ENCODE measurements around the gene EPHA3.

Gene EPHA3

DNA sequence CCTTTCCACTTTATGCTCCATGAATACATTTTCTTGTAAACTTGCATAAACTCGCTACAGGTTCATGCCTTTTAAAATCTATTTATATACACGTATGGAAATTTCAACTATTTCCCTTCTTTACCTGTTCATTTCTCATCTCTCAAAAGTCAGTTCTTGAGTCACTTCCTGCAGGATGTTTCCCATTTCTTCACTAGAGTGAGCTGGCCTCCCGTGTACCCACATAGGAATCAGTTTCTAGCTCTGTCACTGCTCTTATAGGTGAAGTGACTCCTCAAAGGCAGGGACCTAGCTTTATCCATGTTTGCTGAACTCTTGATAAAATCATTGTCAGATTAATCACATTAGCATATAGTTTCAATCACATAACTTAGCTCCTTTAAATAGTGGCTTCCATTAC lies 259.7 kb downstream of the EPHA3 start:
- DNase-seq: no peak

DNA sequence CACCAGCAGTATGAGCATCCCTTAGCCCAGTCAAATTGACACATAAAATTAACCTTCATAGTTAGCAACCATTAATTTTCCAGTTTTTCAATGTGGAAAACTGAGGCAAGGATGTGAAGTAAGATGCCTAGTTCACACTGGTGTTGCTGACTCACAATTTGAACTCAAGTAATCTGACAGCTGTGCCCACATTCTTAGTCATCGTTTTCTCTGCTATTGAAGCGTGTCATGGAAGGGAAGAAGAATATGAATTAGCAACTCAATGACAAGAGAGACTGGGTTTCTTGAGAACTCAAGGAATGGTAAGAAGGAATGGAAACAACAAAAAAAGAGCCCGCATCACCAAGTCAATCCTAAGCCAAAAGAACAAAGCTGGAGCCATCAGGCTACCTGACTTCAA lies 261.4 kb downstream of the EPHA3 start:
- DNase-seq: no peak

DNA sequence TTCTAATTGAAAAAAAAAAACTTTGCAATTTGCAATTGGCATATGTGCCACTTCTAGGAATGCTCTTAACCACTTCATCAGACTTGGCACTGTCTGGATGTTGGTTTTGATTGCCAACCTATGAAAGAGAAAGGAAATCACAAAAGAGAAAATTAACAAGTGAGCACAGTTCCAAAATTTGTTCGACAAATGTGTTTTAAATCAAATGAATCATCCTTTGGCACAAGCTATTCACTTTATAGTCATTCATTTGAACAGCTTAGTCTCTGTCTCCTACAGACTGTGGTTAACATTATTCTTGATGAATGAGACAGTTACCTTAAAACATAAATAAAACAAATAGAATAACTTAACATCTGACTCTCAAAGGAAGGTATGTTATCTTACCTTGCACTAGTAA lies 265.0 kb downstream of the EPHA3 start:
- DNase-seq: no peak

DNA sequence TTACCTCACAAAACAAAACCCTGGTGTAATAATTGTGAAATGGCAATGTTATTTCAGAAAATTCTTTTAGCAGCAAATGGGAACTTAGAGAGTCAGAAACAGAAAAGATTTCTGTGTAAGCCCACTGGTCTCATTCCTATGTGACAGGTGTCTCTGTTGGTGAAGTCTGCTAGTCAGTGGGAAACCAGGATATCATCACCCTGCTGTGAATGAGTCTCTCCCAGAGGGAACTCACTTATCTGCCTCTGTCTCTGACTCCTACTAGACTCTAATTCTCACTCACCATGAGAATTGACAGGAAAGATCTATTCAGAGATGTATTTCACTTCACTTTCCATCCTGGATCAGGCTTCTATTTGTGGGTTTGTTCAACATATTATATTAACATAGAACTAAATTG lies 266.0 kb downstream of the EPHA3 start:
- DNase-seq: no peak

DNA sequence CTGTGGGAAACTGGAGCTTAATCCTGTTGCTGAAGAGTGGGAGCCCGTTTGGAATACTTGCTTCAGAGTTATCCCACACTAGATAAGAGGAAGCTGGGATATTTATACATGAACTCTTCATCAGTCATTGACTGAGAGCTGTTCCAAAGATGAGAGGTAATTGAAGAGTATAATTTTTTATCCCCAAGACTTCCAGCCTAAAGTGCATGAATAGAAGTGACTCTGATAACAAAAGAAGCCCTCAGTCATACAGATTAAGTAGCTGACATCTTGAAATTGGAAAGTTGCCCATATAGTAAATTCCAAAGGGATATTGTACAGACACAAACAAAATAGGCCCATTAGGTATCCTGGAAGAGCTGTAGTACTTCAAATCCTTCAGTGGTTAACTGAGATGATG lies 268.0 kb downstream of the EPHA3 start:
- DNase-seq: no peak

DNA sequence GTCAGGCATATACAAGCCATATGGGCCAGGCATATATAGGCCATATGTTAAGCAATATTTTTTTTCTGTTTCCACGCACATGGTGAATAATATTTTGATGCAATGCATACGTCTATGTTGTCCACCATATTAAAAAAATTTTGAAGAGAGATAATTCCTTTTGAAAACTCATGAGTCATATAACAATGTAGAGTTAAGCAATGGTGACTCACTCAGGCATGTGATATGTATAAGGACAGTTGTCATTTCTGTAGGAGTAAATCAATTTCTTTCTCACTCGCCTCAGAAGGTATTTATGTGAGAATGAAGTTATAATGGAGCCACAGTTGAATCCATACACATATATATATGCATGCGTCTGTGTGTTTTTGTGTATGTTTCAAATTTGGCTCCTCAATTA lies 272.6 kb downstream of the EPHA3 start:
- no peak for DNase-seq

DNA sequence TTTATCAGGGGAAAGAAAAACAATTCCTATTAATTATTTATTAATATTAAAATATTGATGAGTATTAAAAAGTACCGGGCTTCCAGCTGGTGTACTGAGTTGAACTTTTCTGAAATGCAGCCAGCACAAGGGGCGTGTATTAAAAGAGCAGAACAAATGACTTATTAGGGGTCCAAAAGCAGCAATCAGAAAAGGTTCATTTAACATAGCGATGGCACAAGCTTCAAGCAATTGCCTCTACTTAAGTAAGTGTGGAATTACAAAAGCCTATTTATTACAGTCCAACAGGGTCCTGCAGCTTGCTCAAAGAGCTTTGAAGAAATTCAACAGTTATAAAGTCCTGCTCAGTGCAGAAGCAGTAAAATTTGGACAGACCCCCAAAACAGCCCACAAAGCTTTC lies 285.6 kb downstream of the EPHA3 start:
- DNase-seq: no peak

DNA sequence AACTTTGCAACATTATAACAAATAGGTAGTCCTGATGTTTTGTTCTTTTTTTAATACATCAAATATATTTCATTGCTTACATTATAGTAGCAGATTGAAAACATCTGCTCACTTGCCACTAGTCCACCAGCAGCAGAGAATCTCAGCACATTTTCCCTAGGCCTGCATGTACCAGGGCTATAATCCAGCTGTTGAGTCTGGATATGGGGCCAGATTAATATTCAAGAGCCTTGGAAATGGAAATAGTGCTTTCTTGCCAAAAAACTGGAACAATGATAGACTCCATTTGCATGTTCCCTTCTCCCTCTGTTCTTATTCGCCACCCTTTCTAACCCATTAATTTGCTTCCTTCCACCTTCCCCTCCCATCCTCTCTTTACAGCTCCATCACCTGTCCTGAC lies 288.0 kb downstream of the EPHA3 start:
- no peak for DNase-seq

DNA sequence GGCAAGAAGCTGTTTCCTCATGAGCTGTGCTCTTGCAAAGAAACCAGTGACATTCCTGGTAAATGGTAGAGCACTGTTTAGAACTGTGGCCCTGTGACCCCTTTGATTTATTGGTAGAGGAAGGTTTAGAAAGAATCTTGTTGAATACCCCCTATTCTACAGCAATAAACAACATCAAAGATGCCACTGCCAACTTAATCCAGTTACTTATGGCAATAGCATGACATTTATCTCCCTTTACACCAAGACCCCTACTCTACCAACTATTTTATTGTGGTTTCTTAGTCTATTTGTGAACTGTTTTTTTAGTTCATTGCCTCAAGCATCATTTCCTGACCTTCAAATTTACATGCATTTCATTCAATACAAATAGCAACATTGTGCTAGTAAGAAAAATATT lies 288.6 kb downstream of the EPHA3 start:
- no peak for DNase-seq

DNA sequence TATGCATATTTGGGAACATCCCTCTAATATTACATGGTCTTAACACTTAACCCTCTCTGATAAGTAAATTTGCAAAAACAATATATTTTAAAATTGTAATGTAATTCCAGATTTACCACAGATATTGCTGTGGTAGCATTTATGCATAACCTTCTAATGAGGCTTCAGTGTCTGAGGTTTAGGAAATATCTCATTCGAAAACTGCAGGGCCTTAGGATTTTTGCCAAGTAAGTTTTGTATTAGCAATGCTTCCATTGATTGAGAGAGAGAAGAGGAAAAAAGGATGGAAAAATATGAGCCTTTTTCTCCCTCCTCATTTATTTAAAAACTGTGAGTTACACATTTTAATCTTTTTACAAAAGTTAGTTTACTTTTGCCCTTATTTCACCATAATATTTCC lies 294.6 kb downstream of the EPHA3 start:
- DNase-seq: no peak

DNA sequence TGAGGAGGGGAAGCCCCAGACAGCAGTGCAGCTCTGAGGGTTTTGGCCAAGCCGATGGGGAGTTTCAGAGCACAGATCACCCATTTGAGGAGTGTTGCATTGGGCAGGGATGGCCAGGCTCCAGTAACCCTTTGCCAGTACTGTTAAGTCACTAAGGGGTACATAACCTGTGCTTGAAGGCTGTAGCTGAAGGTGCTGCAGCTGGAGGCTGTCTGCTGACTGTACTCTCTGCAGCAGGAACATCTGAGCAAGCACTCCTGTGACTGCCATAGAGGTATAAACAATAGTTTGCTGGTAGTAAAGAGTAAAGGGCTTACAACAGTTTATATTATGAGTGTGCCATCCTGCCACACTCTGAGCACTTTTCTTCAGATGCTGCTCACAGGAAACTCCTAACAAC lies 297.8 kb downstream of the EPHA3 start:
- no peak for DNase-seq

DNA sequence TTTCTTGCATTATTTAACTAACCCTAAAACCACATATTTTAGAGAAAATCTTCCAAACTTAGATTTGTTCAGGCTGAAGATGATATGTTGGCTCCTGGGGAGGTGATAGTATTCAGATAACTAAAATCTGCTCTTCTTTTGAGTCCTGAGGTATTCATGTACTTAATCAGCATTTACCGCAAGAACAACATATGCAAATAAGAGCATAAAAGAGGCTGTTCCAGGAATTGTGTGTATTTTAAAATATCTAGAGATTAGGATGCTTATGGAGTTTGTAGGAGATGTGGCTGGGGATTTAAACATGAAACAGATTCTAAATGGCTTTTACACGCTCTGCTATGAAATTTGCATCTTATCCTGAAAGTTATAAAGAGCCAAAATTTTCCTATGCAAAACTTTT lies 298.2 kb downstream of the EPHA3 start:
- no peak for DNase-seq

DNA sequence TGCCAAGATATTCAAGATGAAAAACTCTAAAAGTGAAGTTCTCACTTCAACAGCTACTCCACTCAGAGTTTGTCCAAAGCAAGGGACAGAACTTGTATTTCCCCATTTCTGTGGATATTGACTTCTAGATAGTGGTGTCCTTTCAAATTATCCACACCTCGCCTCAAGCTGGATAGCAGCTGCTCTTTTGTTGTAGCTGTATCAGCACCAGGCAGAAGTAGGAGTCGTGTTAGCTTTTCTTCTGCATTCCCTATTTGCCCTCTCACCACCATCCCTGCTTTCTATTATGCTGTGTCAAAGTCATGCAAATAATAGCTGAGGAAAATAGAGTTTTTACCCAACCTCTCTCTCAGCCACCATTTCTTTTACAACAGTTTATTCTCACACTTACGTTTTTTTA lies 303.8 kb downstream of the EPHA3 start:
- DNase-seq: no peak

DNA sequence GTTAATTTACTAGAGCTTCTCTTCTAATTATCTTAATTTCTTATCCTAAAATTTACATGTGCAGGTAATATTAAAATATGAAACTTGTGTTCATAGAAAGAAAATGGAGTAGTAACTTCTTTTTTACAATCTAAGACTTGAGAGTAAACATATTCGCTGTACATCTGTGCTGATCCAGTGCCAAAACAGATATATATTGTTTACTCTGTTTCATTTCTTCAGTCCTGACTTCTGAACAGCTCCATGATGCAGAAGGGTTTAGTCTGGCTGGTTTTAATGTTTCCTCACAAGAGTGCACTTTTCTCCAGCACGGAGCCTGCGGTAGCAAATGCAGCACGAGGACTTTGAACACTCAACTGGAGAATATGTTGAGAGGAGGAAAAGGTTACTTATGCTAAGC lies 306.8 kb downstream of the EPHA3 start:
- DNase-seq: no peak

DNA sequence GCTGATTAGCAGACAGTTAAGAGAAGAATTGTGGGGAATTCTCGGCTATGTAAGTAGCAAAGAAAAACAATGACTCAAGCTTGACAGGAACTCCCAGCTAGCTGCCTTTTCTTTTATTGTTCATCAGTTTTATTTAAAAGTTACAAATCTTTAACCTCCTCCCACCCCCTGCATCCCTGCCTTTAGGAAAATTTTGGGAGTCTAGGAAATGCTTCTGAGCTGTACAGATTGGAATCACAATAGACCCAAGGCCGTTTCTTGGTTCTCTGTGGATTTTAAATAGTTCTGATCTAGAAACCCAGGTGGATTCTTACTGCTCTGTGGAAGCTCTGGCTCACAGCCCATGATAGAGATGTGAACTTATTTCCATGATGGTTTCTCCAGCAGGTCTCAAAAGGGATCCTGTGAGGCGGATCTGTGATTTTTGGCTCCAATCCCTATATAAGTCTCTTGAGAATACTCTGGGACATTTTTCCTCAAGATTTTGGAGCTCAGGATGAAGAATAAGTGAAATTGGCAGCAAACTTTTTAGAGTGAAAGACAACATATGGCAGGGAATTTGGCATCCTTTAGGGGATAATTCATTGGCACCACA lies 312.3 kb downstream of the EPHA3 start:
- DNase-seq: no peak

DNA sequence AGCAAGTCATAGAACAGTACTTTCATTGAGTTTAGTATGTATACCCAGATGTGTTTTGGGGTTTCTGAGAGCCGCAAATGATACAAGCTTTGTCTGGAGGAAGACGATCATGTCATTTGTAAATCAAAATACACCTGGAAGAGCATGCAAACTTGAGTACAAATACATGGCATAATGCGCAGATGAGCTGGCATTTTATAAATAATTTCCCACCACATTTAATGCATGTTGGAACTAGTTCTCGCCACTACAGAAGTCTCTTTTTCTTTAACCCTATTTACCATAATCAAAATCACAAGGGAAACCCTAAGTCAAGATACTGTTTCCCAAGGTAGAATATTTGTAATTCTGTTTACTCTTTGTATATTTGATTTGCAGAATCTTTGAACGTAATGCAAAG lies 318.6 kb downstream of the EPHA3 start:
- DNase-seq: no peak

DNA sequence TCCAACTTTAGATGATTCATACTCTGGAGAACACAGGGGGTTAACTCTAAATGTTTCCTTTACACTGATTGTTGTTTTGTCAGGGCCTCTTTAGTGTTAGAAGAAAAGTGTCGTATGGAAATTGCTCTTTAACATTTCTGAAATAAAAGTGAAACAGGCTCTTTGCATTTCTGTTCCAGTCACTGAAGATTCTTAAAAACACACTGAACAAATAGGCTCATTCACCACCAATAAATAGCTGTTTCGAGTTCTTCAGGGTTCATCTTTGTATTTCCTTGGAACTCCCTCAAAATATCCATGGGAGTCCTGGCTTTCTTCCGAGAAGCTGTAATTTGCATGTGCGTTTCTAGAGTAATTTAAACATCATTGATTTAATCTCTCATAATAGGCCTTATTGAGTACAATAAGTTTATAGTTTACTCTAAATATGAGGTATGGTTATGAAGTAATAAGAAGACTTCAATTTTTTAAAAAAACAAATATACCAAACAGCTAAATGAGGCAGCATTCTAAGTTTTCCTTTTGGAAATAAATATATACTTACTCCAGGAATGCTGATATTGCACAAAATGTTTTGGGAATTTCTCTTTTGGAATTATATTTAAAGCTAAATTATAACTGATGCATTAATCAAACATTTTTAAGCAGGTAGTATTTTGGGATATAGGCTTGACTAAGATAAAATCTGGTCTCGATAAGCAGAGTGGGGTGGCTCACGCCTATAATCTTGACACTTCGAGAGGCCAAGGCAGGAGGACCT lies 327.4 kb downstream of the EPHA3 start:
- no peak for DNase-seq

DNA sequence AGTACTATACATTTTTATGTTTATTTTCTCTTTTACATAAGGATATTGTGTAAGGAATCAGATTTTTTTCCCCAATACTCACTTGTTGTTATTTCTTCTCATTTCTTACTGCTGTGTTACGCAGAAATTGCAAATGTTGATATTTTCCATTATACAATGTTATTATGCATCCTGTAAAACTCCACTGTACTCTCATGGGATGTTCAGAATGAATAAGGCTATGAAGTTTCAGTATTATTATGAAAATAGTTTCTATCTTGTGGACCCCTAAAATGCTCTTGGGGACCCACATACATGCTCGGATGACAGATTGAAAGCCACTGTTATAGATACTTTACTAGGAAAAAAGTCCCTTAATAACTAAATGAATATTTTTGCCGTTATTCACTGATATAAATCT lies 329.4 kb downstream of the EPHA3 start:
- DNase-seq: no peak

DNA sequence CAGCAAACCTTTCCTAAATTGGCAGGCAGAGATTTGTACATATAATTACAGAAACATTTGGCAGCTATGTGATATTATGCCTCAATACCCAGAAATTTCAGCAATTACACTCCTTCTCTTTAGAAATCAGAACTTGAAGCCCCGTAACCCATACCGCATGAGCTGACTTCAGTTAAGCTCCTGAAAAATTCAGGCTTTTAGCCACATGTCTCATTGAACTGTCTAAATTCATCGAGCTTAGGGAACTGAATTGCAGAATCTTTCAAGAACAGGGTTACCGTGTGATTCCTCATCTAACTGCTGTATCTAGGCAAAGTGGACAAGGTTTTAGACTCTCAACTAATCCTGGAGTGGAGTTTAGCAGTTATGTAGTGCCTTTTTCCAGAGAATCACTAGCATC lies 333.0 kb downstream of the EPHA3 start:
- DNase-seq: no peak

DNA sequence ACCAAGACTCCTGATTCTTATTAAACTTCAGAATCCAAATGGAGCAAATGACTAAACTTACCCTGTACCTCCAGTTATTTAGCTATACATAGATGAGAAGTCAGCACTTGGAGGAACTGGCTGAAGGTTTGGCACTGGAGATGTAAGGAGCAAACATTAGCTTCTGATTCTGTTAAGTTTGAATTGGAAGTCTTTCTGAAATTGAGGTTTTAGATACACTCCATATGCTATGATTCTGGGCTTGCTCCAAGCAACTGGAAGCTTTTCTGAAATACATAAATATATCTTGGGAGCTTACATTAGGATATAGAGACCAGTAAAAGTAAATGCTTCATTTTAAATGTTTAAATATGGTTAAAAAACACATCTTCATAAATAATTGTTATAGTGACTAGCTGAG lies 333.7 kb downstream of the EPHA3 start:
- no peak for DNase-seq

DNA sequence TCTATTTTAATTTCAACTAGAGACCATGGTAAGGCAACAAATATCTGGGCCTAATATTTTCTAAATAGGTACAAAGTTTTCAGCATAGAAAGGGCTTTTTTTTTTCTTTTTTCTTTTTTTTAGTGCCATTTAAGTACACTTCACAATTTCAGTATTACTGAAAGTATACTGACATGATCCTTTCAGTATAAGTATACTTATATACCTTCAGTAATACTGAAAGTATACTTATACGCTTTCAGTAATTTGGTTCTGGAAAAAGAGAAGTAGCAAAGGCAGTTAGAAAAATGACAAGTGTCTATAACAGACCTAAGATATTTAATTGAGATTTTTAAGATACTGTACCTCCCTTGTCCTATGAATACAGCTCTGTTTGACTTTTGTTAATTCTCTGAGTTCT lies 339.2 kb downstream of the EPHA3 start:
- DNase-seq: no peak

DNA sequence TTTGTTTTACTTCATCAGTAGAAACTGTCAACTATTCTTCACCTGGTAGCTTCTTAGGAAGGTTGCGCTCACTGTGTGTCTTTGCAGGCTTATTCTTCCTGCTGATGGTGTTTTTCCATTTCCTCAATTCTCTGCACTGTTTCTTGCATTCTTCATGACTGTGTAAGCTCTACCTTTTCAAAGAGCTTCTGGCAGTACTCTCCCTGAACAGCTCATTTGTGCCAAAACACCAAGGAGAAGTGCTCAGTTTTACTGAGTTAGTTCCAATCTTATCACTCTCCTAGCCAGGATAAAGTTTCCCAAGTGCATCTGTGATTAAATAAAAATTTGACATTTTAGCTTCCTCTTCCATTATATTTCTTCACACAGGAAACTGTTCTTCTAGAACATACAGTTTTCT lies 339.8 kb downstream of the EPHA3 start:
- no peak for DNase-seq

DNA sequence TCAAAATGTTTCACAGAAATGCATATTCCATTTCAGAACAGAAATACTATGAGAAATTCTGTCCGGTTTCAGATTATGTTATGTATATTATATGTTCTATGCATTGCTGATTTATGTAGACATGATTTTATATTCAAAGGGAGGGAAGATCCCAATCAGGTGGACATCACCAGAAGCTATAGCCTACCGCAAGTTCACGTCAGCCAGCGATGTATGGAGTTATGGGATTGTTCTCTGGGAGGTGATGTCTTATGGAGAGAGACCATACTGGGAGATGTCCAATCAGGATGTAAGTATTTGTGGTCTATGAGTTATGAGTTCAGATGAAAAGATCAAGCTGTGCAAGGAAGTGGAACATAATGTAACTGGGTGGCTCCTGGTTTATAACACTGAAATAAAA lies 341.7 kb downstream of the EPHA3 start:
- no peak for DNase-seq

DNA sequence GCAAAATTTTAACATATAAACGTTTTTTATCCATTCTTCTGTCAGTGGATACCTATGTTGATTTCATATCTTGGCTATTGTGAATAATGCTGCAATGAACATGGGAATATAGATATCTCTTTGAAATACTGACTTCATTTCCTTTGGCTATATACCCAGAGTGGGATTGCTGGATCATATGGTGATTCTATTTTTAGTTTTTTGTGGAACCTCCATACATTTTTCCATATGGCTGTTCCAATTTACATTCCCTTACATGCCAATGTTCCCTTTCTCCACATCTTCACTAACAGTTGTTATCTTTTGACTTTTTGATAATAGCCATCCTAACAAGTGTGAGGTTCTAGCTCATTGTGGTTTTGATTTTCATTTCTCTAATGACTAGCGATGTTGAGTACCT lies 344.6 kb downstream of the EPHA3 start:
- no peak for DNase-seq

DNA sequence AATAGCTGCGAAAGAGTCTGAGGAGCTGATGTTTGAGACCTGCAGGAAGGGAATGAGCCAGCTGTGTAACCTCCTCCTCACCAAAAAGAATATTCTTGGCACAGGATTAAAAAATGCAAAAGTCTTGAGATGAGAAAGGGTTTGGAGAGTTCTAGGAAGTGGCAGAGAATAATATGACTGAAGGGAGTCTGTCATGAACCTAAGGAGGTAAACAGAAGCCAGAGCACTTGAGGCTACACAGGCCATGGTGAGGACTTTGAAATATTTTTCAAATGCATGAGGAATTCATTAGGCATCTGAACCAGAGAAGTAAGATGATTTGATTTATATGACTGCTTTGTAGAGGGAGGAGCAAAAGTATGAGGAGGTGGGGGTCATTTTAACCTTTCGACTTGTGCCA lies 347.8 kb downstream of the EPHA3 start:
- no peak for DNase-seq

Measured in NCI-H774 (cell line).